Gastrocnemius medialis (tissue), 4 donors: ENCODE data around the gene SLC6A19.

Source experiments
- CTCF ChIP-seq, 5 experiments: fragments of 450-650 bp in 3 of 5; fragments of 200-600 bp in 2 of 5; sonication (generic) in 2 of 5; IDR thresholded peaks in 4 of 5; conservative IDR thresholded peaks in 1 of 5; 1 replicate in 4 of 5; 2 replicates in 1 of 5; pipeline ENCODE4 v1.5.1; 2016 to 2019; ENCODE audit warnings: antibody characterized with exemption in 5 of 5, mild to moderate bottlenecking in 3 of 5, moderate library complexity in 3 of 5
- POLR2A ChIP-seq, 2 donors: fragments of 450-650 bp; IDR thresholded peaks; one replicate each; pipeline ENCODE4 v1.6.1; 2017; ENCODE audit warnings: antibody characterized with exemption in 2 of 2, mild to moderate bottlenecking in 2 of 2, moderate library complexity in 2 of 2

- TF ChIP-seq POLR2A (IDR thresholded peaks at IDR 0.05) (no peak), CTCF (IDR thresholded peaks at IDR 0.05 in 4 of 5, conservative IDR thresholded peaks at IDR 0.05 in 1 of 5) (no peak)
These were observed 30.0 kb upstream of the SLC6A19 start for GRCh38 chr5:1171340-1171941.
